K562 (cell line): ENCODE data around the gene ST3GAL3. TPM values are rescaled to one million over a fixed set of nuclear protein-coding genes. Genes with fewer than 3 reads are reported as not detected.

Experiments used
- ARNT ChIP-seq, 2 experiments: fragments of 450-650 bp; IDR thresholded peaks; 2 replicates each; pipeline ENCODE4 v1.6.1; 2016; ENCODE audit warnings: mild to moderate bottlenecking in 1 of 2
- BCOR ChIP-seq: fragments of 450-650 bp; IDR thresholded peaks from 2 replicates; pipeline ENCODE4 v1.6.1; 2016
- HDAC2 ChIP-seq: fragments of 450-650 bp; IDR thresholded peaks from 2 replicates; pipeline ENCODE4 v1.6.1; 2016; ENCODE audit warnings: mild to moderate bottlenecking
- LARP7 ChIP-seq: fragments of 450-650 bp; IDR thresholded peaks from 2 replicates; pipeline ENCODE4 v1.6.1; 2016
- NR3C1 ChIP-seq: sonication (generic); formaldehyde crosslinking; IDR thresholded peaks from 2 replicates; pipeline ENCODE4 v1.8.1; 2022; ENCODE audit warnings: missing genetic modification reagents
- PHF20 ChIP-seq: fragments of 450-650 bp; IDR thresholded peaks from 2 replicates; pipeline ENCODE4 v1.6.1; 2018; ENCODE audit not compliant: partially characterized antibody
- PHTF2 ChIP-seq: fragments of 250-450 bp; sonication (Bioruptor Pico); IDR thresholded peaks from 2 replicates; pipeline ENCODE4 v1.5.0; 2021; ENCODE audit warnings: mild to moderate bottlenecking
- REST ChIP-seq, 2 experiments: fragments of 450-650 bp; formaldehyde crosslinking in 1 of 2; IDR thresholded peaks; 2 replicates each; pipeline versions ENCODE4 v1.4.0 to v1.6.1; 2014 to 2020; ENCODE audit warnings: mild to moderate bottlenecking in 2 of 2, borderline replicate concordance in 1 of 2, low read depth in 1 of 2
- TAL1 ChIP-seq: fragments of 450-650 bp; IDR thresholded peaks from 2 replicates; pipeline ENCODE4 v1.6.1; 2016; ENCODE audit warnings: mild to moderate bottlenecking
- TOE1 ChIP-seq, 2 experiments: fragments of 450-650 bp in 1 of 2; sonication (generic) in 1 of 2; formaldehyde crosslinking in 1 of 2; IDR thresholded peaks; 2 replicates each; pipeline versions ENCODE4 v1.7.1 to v1.8.0; 2016 to 2022; ENCODE audit warnings: borderline replicate concordance in 2 of 2, mild to moderate bottlenecking in 2 of 2, antibody characterized with exemption in 1 of 2, inconsistent platforms in 1 of 2, low read depth in 1 of 2, missing genetic modification reagents in 1 of 2, moderate library complexity in 1 of 2
- ZBTB11 ChIP-seq, 3 experiments: fragments of 200-800 bp in 1 of 3; fragments of 250-450 bp in 1 of 3; fragments of 450-650 bp in 1 of 3; sonication (Bioruptor Pico) in 1 of 3; sonication (Bioruptor generic) in 1 of 3; formaldehyde crosslinking in 1 of 3; IDR thresholded peaks; 2 replicates each; pipeline versions ENCODE4 v1.6.1 to v1.8.0; 2016 to 2022; ENCODE audit warnings: mild to moderate bottlenecking in 2 of 3, missing genetic modification characterization in 2 of 3, missing compliant biosample characterization in 1 of 3, moderate library complexity in 1 of 3
- ZBTB2 ChIP-seq: fragments of 450-650 bp; IDR thresholded peaks from 2 replicates; pipeline ENCODE4 v1.6.1; 2016; ENCODE audit warnings: antibody characterized with exemption
- ZNF780A ChIP-seq: fragments of 250-450 bp; sonication (Bioruptor Pico); IDR thresholded peaks from 2 replicates; pipeline ENCODE4 v1.5.0; 2021; ENCODE audit warnings: mild to moderate bottlenecking
- ZNF830 ChIP-seq: fragments of 250-450 bp; sonication (Bioruptor Pico); IDR thresholded peaks from 2 replicates; pipeline ENCODE4 v1.5.0; 2021; ENCODE audit warnings: mild to moderate bottlenecking
- ZSCAN29 ChIP-seq: fragments of 450-650 bp; IDR thresholded peaks from 2 replicates; pipeline ENCODE4 v1.6.1; 2017
- polyA plus RNA-seq, 8 experiments: library from polyadenylated mRNA; depleted of rRNA in 4 of 8; stranded (reverse) in 5 of 8; unstranded in 3 of 8; fragments of >200 nt; fragmentation: Nextera tagmentation in 2 of 8; fragmentation: Illumina TruSeq in 1 of 8; extraction: Ambion mirVana in 2 of 8; extraction: Trizol in 1 of 8; gene quantifications; 2 replicates each; pipeline versions ENCODE4 v1.2.1 to v1.2.3, GENCODE V29; 2011 to 2014; ENCODE audit warnings: inconsistent platforms in 1 of 8, missing spikeins in 1 of 8
- total RNA-seq, 7 experiments: library from RNA; depleted of rRNA in 6 of 7; stranded (reverse); fragments of >200 nt in 6 of 7; fragmentation: Illumina TruSeq in 2 of 7; extraction: Trizol in 2 of 7; gene quantifications; 2 replicates each; pipeline versions ENCODE4 v1.2.1 to v1.2.3, GENCODE V29; 2011 to 2021; ENCODE audit warnings: low replicate concordance in 1 of 7

ST3GAL3 gene
- total and polyA plus RNA-seq, 9 of the 15 experiments (the other 6 are each of a cell fraction or from before 2014, with no cell fraction given) = 1.2 to 18.9 (median 11.0) TPM

GRCh38 chr1:43706598-43707189 is 642 bp upstream of the ST3GAL3 start (continued):
- TF ChIP-seq ZBTB11 (CRISPR knock-in tag; IDR thresholded peaks at IDR 0.05) = peak in 1 of 3 experiments; percentile 66; a peak in 1 of 6 replicates
- TF ChIP-seq HDAC2 = peak; percentile 85; the same call in 1 of the 2 replicates
- peak; percentile 91; the same call in 1 of the 2 replicates for TF ChIP-seq ZBTB2
- 0 out of 2 replicates have a peak, but pooled peaks have one; percentile 51 for TF ChIP-seq PHTF2 (CRISPR knock-in tag)
- TF ChIP-seq LARP7 = 0 out of 2 replicates have a peak, but pooled peaks have one; percentile 26
- TF ChIP-seq PHF20 = peak; percentile 8
- TF ChIP-seq ARNT (IDR thresholded peaks at IDR 0.05) = no peak
- TF ChIP-seq BCOR = peak; percentile 50; the same call in 1 of the 2 replicates
- peak; percentile 16; the same call in 1 of the 2 replicates for TF ChIP-seq ZSCAN29
- peak; percentile 95; the same call in 1 of the 2 replicates for TF ChIP-seq ZNF830
- TF ChIP-seq REST (IDR thresholded peaks at IDR 0.05; ENCODE audit: borderline replicate concordance) = no peak
- 0 out of 2 replicates have a peak, but pooled peaks have one; percentile 17 for TF ChIP-seq REST (CRISPR knock-in tag; IDR thresholded peaks at IDR 0.05; ENCODE audit: low read depth)
- TF ChIP-seq ZNF780A = peak; percentile 44; the same call in 1 of the 2 replicates
- peak; percentile 65; the same call in 1 of the 2 replicates for TF ChIP-seq TOE1 (IDR thresholded peaks at IDR 0.05; ENCODE audit: borderline replicate concordance)
- TF ChIP-seq TOE1 (CRISPR knock-in tag; IDR thresholded peaks at IDR 0.05; ENCODE audit: borderline replicate concordance, low read depth) = no peak
- 0 out of 2 replicates have a peak, but pooled peaks have one; percentile 10 for TF ChIP-seq NR3C1 (CRISPR knock-in tag)
- no peak for TF ChIP-seq TAL1
